Stimulated activated CD8-positive, alpha-beta memory T cell treated with anti-CD3 and anti-CD28 coated beads, Interleukin-4, amount 100 ng/mL, for 1 hour (primary cell): ENCODE data around the gene KRTAP5-1.

Experiments used
- DNase-seq, 2 donors: peaks; one replicate each; pipeline ENCODE4 v3.0.0-alpha.2; 2020; ENCODE audit warnings: low read depth in 2 of 2, low spot score in 1 of 2

KRTAP5-1 gene

DNA sequence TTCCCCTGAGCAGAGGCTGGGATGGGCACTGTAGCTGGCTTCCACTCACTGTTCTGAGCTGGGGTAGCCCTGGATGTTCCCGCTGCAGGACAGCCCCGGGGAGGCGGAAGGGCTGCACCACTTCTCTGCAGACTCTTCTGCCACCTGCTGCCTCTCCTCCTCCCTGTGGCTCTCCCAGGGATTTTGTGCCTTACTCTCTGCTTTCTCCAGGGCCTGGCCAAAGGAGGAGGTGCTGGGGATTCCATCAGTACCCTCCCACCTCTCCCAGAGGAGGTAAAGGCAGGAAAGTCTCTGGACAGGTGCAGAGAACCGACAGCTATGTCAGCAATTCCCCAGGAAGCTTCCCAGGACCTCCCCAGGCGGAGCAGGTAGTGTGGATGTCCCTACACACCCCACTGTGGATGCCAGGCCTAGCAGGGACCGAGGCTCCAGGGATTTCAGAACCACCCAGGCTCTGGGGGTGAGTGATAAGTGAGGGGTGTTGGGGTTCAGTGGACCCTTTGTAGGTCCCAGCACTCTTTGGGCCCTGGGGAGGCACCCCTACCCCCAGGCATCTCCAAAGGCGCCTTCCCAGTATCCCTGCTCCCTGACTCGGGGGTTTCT, 24.3 kb downstream of the KRTAP5-1 start:
- no peak for DNase-seq

DNA sequence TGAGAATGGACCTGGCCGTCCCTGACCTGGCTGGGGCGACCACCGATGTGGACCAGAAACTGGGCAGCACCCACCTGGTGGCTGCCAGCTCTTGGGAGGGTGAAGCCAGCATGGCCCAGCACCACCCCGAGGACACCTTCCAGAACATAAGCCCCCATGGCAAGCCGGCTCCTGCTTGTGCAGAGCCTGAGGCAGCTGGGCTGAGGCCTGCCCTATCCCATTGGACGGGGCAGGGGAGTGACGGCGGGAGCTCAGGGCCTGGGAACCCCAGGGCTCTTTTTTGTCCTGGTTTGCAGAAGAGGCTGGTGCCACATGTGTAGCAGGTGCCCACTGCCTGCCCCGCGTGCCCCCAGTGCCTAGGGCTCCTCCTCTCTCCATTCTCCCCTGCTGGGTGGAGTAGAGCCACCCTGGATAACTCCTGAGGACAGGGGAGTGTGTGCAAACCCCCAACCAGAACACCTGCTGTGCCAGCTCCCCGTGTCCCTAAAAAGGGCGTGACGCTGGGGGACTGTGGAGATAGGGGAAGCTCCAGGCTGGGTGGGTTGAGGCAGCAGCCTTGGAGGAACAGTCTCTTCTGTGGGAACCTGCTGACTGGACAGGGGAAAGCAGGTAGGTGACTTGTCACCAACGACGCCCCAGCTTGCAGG, 25.0 kb downstream of the KRTAP5-1 start:
- no peak for DNase-seq

DNA sequence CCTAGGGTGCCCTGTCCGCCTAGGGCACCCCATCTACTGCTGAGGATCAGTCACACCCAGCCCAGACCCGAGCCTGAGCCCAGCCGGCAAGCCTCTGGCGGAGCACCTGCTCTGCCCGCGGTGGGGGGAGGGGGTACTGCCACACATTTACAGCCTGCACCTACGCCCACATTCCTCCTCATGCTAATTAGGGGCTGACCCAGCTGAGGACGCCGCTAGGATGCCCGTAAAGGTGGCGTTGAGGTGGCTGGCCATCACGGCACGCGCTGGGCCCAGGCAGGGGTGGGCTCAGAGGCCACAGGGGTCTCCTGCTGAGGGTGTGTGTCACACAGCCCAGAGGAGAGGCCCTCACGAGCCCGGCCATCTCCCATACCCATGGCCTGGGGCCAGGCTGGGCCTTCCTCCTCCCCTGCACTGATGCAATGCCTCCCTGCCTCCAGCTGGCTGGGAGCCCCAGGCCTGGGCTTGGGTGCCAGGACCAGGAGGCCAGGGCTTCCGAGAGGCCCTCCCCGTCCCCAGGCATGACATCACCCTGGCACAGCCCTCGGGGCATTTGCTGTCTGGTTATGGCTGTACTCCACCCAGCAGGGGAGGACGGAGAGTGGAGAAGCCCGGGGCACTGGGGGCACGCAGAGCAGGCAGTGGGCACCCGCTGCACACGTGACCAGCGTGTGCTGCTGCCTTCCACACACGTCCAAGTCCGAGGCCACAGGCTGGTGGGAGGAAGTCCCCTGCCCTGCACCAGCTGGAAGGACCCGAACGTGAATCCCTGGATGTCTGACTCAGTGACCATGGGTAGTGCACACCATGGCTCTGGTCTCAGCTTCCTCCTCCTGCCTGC, 25.8 kb downstream of the KRTAP5-1 start:
- no peak for DNase-seq

DNA sequence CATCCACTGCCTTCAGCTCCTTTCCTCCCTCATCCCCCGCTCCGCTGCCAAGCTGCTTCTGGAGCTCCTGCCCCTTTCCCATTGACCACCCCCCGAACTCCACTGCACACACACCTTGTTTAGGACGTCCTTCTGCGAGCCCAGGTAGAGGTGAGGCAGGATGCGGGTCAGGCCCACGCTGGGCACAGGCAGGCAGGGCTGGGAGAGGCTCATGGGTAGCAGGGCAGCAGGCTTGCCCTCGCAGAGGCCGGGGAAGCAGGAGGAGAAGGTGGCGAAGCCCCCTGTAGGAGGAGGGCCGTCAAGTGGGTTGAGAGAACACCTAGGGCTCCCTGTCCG, 26.3 kb downstream of the KRTAP5-1 start:
- DNase-seq, result no peak

DNA sequence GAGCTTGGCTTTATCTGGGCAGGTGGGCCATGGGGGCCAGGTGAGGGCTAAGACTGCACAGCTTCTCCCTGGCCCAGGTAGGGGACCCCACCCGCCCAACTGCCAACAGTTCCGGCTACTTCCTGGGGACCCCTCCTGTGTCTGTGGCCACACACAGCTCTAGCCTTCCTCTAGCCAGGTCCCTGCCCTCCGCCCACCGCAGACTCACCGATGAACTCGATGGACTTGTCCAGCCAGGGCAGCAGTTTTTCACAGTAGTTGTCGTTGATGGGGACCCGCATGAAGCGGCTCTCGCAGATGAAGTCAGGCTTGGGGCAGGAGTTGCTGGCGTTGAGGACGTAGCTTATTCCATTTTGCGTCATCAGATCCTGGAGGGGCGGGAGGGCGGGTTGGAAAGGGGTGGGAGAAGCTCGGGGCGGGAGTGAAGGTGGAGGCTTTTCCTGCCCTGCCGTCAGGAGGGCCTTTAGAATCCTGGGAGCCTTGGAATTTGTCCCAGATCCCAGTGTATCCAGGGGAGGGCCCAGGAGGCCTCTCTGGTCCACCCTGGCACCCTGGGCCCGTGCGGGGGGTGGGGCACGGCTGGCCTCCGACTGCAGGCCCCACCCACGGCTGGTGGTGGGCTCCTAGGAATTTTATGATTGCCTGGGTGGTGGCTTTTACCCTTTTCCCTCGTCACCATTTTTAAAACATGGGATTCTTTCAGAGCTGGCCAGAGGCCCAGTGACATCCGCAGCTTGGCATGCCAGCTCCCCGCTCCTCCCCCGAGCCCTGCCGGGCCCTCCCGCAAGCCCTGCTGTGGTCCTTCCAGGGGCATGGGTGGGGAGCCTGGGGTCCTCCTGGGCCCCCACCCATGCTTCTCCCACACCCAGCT, 26.9 kb downstream of the KRTAP5-1 start:
- no peak for DNase-seq

DNA sequence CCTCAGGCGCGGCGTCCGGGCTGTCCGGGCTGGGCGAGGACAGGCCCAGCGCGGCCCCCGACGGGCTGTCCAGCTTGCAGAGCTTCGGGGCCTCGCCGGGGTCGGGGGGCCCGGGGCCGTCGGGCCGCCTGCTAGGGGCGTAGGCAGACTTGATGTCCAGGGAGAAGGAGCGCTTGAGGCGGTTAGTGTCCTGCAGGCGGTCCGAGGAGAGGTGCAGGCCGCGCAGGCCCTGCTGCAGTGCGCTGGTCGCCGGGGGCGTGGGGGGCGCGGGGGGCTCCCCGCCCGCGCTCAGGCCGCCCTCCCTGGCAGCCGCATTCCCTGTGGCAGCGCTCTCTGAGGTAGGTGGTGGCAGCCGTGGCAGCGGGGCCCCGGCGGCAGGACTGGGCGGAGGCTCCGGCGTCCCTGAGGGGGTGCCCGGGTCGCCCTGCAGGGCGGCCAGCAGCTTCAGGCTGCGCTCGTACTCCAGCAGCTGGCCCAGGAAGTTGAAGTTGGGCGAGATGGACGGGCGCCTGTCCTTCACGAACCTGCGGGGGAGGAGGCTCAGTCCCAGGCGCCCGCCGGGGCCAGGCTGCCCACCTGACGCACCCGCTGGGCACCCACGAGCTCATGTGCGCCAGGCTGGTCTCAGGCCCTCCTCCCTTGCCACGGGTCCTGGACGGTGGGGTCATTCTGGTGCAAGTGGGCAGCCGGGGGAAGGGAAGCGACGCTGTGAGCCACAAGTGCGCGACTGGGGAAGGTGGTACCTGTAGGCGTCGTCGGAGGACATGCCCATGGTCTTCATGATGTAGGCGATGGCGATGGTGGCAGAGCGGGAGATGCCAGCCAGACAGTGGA, 27.8 kb downstream of the KRTAP5-1 start:
- no peak for DNase-seq

DNA sequence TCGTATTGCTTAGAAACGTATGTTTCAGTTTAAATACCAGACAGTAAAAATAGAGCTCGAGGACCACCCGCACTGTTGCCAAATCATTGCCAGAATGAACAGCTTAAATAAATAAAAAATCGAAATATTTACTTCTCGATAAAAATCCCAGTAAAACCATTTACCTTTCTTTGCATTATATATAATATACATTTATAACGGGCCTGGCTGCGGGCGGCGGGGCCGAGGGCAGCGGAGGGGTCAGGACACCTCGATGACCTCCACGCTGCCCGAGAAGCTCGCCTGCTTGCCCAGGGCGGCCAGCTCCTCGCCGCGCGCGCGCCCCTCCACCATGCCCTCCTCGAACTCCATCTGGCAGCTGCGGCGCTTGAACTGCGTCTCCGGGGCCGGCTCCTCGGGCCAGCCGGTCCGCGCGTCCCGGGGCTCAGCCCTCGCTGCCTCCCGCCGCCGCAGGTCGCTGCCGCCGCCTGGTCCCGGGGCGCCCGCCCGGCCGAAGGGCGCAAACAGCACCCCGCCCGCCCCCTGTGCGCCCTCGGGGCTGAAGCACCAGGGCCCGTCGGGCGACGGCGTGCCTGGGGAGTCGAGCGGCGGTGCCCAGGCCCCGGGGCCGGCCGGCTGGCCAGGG, 28.7 kb downstream of the KRTAP5-1 start:
- DNase-seq, result no peak

DNA sequence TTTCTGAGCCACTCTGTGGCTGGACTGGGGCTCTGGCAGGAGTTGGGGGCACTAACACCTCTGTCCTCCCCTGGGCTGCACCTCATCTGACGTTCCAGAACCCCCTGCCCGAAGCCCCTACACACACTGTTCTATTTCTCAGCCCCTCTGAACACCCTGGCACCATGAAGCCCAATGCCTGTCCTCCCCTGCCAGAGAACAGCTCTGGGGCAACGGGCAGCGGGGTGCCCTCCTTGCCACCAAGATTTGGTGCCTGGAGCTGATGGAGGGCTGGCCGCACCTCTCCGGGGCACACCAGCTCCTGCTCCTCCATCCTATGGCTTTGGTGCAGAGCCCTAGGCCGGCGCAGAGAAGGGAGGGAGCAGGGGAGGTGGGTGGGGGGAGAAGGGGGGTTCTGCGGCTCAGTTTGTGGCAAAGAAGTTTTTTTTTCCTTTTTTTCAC, 29.4 kb downstream of the KRTAP5-1 start:
- no peak for DNase-seq

DNA sequence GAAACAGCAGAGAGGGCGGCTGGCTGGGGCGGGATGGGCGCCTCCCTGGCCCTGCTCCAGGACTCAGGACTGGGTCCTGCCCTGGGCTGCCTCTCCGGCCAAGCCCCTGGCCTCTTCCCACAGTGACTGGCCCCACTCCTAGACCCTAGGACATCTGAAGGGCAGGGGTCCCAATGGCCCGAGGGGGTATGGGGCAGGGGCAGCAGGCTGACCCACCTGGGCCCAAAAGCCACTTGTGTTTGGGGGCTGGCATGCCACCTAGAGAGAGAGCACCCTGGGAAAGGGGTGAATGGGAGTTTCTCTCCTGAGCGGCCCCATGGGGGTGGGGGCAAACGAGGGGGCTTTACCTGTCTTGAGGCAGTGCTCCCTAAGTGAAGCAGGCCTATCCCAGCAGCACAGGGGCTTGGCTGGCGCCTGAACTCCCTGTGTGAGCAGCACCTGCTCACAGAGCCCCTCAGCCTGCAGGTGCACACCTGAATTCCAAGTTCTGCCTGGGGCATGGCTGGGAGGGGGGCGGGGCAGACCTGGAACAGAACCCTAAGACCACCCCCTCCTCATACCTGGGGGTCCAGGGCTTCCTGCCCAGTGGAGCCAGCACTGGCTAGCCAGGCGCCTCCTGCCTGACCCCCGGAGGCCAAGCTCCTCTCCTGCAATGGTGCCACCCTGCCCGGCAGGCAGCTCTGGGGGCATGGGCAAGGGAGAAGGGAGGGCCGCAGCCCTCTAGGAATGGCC, 29.9 kb downstream of the KRTAP5-1 start:
- DNase-seq, result no peak

DNA sequence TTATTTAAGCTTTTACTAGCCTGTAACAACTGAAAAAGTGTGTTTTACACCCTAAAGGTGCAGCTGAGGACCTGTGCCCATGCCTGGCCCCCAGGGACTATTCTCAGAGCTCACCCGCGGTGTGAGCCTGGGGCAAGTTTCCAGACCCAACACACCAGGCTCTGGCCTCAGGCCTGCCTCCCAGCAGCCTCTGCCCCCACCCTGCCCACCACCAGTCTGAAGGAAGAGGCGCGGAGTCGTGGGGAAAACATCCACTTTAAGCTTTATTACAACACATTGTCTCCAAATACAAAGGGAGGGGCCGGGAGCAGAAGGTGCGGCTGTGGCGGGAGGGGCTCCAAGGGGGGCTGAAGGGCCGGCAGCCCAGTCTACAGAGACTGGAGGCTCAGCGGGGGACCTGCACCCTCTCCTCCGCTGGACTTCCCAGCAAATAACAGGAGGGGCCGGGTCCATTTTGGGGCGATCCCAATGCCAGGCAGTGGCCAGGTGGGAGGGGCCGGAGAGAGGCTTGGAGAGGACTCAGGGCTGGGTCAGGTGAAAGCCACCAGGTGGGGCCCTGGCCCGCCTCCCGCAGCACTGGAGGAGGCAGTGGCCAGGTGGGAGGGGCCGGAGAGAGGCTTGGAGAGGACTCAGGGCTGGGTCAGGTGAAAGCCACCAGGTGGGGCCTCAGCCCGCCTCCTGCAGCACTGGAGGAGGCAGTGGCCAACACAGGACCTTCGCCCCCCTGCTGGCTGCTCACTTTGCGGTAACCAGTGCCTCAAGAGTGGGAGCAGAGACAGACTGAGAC, 31.1 kb downstream of the KRTAP5-1 start:
- DNase-seq, result no peak

DNA sequence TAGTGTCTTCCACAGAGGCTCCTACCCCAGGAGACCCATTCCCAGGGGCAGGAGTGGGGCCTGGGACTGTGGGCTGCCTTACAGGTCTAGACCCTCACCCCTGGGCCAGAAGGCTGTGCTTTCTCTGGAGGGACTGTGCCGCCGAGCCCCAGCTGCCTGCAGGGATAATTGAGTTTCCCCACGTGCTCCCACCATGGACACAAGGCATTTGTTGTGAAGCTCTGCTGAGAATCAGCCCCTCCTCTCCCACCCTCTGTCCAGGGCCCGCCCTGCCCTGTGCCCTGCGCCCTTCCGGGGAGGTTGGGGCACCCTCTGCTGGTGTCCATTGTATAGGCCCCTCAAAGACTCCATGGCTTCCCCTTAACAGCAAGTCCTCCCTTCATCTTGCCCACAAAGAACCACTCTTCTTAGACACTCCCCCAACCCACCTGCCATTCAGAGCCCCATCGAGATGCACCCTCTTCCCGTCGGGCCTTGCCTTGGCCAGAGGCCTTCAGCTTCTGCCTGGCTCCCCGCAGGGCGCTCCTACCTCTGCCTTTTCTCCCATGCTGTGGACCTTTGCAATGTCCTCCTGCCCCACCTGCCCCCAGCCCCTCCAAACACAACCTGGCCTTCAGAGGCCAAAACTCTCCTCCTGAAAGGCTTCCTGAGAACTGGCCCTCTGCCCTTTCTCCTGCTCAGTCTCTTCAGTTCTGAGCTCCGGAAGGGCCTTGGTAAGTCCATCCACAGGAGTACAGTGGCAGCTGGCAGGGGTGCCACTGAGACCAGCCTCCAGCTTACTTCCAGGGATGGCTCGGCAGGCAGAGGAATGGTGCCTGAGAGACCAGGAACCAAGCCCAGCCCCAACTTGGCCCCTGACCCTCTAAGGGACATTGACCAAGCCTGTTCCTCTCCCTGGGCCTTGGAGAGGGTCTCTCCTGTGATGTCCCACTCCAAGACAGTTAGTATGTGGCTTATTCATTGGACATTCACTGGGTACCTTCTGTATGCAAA, 35.4 kb downstream of the KRTAP5-1 start:
- DNase-seq, result no peak

DNA sequence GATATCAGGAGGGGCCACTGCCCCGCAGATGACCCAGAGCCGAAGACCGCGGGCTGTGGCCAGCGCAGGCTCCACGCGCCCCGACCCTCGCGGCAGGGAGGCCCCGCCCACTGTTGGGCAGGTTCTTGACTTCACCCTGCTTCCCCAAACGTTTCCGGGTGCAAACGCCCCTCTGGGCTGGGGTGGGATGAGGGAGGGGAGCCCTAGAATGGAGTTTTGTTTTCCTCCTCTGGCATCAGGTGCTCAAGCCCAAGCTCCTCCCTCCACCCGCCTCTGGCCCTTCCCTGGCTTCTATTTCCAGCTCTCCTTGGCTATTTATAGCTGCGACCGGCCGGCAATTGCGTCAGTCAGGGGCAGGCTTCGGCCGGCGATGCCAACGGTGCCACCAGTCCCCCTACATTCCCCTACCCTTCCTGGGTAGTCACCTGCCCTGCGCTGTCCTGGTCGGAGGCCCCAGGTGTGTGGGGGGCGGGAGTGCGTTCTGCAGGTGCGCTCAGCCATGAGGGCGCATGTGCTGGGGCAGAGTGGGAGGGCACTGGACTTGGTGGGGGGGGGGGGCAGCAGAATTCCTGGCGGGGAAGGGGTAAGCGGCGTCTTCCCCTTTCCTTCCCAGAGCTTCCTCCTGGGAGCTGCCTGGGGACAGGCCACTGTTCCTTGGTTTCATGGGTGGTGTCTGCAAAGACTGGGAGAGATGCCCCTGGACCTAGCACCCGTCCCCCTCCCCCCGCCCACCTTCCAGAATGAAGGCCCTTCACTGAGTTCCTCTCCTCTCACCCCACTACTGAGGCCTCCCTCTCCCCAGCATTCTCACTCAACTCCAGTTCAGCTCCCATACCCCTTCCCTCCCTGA, 36.6 kb downstream of the KRTAP5-1 start:
- no peak for DNase-seq

DNA sequence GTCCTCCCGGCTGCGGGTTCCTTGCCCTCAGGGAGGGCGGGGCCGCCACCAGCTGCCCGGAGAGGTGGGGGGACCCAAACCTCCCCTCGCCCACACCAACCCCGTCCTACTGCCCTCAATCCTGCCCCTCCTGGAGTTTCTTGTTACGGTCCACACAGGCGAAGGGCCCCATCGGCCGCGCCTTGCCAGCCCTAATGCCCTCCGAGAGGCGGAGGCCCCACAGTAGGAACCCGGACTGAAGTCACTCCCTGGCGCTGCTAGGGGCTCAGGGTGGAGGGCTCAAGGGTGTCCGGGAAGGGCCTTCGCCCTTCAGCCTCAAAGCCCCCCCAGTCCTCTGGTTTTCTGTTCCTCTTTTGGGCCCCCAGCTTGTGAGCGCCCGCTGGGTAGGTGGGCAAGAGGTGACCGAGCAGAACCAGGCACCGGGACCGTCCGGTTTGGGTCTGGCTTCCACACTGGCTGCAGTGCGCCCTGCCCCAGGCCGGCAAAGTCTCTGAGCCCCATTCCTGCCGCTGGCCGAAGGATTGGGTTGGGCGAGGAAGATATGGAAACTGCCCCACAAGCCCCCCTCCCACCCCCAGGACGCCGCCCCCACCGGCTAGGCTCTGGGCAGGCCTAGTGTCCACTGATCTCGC, 37.5 kb downstream of the KRTAP5-1 start:
- DNase-seq, result no peak

DNA sequence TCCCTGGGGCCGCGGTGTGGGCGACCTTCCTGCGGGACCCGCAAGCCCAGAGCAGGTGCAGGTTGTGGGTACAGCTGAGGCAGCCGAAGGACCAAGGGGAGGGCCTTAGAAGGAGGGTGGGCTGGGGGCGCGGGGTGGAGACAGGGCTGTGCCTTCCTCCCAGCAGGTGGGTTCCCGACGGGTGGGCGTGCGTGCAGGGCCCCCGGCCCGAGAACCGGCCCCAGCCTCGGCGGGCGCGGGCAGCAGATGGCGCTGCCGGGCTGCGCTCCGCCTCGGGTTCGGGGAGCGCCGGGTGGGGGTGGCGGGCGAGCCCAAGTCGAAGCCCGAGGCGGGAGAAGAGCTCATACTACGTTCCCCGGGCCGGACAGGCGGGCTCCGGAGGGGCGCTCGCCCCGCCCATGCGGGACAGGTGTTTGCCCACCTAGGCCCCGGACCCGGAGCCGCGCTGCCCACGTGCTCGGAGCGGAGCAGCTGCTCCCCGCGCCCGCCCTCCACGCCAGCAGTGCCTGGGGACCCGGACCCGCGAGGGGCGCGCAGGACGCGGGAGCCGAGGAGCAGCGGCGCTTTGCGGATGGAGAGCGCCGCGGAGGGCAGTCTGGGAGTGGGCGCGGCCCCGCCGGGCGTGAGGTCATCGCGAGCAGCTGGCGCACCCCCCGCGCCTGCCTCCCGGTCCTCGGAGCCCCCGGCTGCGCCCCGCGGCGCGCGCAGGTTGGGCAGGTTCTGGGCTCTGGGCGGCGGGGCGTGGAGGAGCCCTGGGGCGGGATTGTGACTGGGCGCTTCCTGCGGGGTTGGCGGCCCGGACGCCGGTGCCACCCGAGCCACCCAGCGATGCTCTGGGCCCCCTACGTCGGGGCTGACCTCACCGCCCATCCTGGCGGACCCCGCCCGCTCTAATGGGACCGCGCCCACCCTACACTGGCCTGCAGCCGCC, 38.3 kb downstream of the KRTAP5-1 start:
- no peak for DNase-seq

DNA sequence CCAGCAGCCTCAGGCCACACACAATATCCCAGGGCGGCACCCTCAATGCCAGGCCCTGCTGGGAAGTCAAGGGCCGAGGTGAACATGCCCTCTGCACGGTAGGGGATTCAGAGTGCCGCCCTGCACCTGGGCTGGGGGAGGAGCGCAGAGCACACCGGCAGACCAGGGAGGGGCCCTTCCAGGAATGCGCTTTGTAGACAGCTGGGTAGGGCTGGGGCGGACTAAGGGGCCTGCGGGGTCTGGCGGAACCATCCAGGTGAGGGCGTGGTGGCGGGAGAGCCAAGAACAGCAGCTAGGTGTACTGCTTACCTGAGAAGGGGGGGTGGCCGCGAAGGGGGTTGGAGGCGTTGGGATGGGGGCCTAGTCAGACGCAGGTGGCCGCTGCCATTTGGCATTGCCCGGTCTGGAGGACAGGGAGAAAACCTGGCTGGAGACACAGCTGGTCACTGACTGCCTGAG, 39.0 kb downstream of the KRTAP5-1 start:
- DNase-seq, result no peak
